Gastrocnemius medialis (tissue), 4 donors: Measurements from ENCODE around the gene ADSL. TPM values are rescaled to one million over a fixed set of nuclear protein-coding genes. Genes with fewer than 3 reads are reported as not detected.
A peak's percentile ranks its signal among the peaks of the same experiment; 100 is the strongest.

Source experiments
- ATAC-seq, 2 donors: fragments of 150-250 bp; one replicate each; pipeline ENCODE4 v1.9.1; 2016
- DNase-seq, 2 donors: peaks; one replicate each; pipeline ENCODE4 v3.0.0-alpha.2; 2019
- H3K27ac ChIP-seq, 4 donors: fragments of 200-600 bp; sonication (generic); 1 replicate in 1 of 4; 2 replicates in 3 of 4; pipeline ENCODE4 v1.5.1; 2016 to 2018; ENCODE audit warnings: mild to moderate bottlenecking in 2 of 4, moderate library complexity in 1 of 4
- H3K27me3 ChIP-seq, 3 donors: fragments of 200-600 bp; sonication (generic) in 2 of 3; 1 replicate in 1 of 3; 2 replicates in 2 of 3; pipeline versions ENCODE4 v1.5.1 to v1.6.0; 2016 to 2019; ENCODE audit warnings: mild to moderate bottlenecking in 1 of 3, moderate library complexity in 1 of 3
- H3K36me3 ChIP-seq, 2 donors: fragments of 200-600 bp; sonication (generic) in 1 of 2; one replicate each; pipeline ENCODE4 v1.5.1; 2017 to 2018
- H3K4me1 ChIP-seq, 2 donors: fragments of 200-600 bp; sonication (generic) in 1 of 2; one replicate each; pipeline ENCODE4 v1.5.1; 2016 to 2017; ENCODE audit warnings: mild to moderate bottlenecking in 2 of 2
- H3K4me3 ChIP-seq, 4 donors: fragments of 200-600 bp; sonication (generic) in 3 of 4; 1 replicate in 1 of 4; 2 replicates in 3 of 4; pipeline ENCODE4 v1.5.1; 2016 to 2019; ENCODE audit warnings: mild to moderate bottlenecking in 2 of 4
- H3K9me3 ChIP-seq, 3 donors: fragments of 200-600 bp; sonication (generic) in 2 of 3; 1 replicate in 1 of 3; 2 replicates in 2 of 3; pipeline ENCODE4 v1.5.1; 2016 to 2019
- CTCF ChIP-seq, 5 experiments: fragments of 450-650 bp in 3 of 5; fragments of 200-600 bp in 2 of 5; sonication (generic) in 2 of 5; IDR thresholded peaks in 4 of 5; conservative IDR thresholded peaks in 1 of 5; 1 replicate in 4 of 5; 2 replicates in 1 of 5; pipeline ENCODE4 v1.5.1; 2016 to 2019; ENCODE audit warnings: antibody characterized with exemption in 5 of 5, mild to moderate bottlenecking in 3 of 5, moderate library complexity in 3 of 5
- POLR2A ChIP-seq, 2 donors: fragments of 450-650 bp; IDR thresholded peaks; one replicate each; pipeline ENCODE4 v1.6.1; 2017; ENCODE audit warnings: antibody characterized with exemption in 2 of 2, mild to moderate bottlenecking in 2 of 2, moderate library complexity in 2 of 2
- in situ Hi-C, 4 donors: fragments of 200-750 bp; cut with MboI; loops; one replicate each; pipeline versions ENCODE4 v1.15.0 to v1.8.0; 2017; ENCODE audit warnings: low sequenced_read_pairs in 4 of 4
- intact Hi-C: fragments of 100-400 bp; cut with DNase I; formaldehyde crosslinking; loops from one replicate; pipeline ENCODE4 v1.15.1; 2023; ENCODE audit warnings: low total_unique reads
- total RNA-seq, 4 donors: library from RNA; depleted of rRNA; stranded (reverse); fragments of >200 nt; gene quantifications; one replicate each; pipeline versions ENCODE4 v1.1.0 to v1.2.3, GENCODE V29; 2016

ADSL gene
- total RNA-seq, 4 donors from 2014 or later: 249 to 283 (median 262) TPM

DNA sequence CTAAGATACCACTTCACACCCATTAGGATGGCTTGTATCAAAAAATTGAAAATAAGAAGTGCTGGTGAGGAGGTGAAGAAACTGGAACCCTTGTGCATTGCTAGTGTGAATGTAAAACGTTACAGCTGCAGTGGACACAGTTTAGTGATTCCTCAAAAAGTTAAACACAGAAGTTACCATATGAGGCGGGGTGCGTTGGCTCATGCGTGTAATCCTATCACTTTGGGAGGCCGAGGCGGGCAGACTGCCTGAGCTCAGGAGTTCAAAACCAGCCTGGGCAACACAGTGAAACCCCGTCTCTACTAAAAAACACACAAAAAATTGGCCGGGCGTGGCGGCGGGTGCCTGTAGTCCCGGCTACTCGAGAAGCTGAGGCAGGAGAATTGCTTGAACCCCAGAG, 67.6 kb downstream of the ADSL start:
- no peak overlapping the region for H3K27ac ChIP-seq
- peaks cover 0 to 59% of the 10 kb centered on the region in 2 donors for H3K36me3 ChIP-seq
- DNase-seq (peak in 1 of 2 donors; percentile 8), ATAC-seq (no peak)
- intact Hi-C loops (no loop called here), in situ Hi-C loops (loop anchor here in 1 of 4 donors (25.0 kb wide), 1 partner anchor 102 kb away; no protein-coding TSS in a partner anchor)
- H3K27me3 ChIP-seq: no peaks in the 10 kb centered on the region
- H3K4me3 ChIP-seq: no peak overlapping the region
- H3K4me1 ChIP-seq: no peaks in the 10 kb centered on the region
- no peaks in the 10 kb centered on the region for H3K9me3 ChIP-seq
- TF ChIP-seq CTCF (IDR thresholded peaks at IDR 0.05 in 4 of 5, conservative IDR thresholded peaks at IDR 0.05 in 1 of 5): no peak
- TF ChIP-seq POLR2A (IDR thresholded peaks at IDR 0.05): no peak

DNA sequence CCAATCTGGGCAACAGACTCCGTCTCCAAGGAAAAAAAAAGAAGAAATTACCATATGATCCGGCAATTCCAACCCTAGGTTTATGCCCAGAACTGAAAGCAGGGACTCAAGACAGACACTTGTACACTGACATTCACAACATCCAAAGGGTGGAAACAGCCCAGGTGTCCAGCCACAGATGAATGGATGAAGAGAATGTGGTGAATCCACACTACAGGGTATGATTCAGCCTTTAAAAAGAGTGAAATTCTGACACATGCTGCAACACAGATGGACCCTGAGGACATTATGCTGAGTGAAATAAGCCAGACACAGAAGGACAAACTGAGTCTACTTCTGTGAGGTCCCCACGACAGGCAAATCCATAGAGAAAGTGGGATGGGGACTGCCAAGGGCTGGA, 68.0 kb downstream of the ADSL start:
- Histone ChIP-seq H3K4me3 (no peak overlapping the region), H3K4me1 (no peaks in the 10 kb centered on the region), H3K27ac (no peak overlapping the region), H3K36me3 (peaks cover 0 to 59% of the 10 kb centered on the region in 2 donors), H3K27me3 (no peaks in the 10 kb centered on the region), H3K9me3 (no peaks in the 10 kb centered on the region)
- TF ChIP-seq CTCF (IDR thresholded peaks at IDR 0.05 in 4 of 5, conservative IDR thresholded peaks at IDR 0.05 in 1 of 5): no peak
- no peak for TF ChIP-seq POLR2A (IDR thresholded peaks at IDR 0.05)
- ATAC-seq: no peak
- DNase-seq: no peak
- in situ Hi-C loops: loop anchor here in 1 of 4 donors (25.0 kb wide), 1 partner anchor 102 kb away; no protein-coding TSS in a partner anchor
- intact Hi-C loops: no loop called here

DNA sequence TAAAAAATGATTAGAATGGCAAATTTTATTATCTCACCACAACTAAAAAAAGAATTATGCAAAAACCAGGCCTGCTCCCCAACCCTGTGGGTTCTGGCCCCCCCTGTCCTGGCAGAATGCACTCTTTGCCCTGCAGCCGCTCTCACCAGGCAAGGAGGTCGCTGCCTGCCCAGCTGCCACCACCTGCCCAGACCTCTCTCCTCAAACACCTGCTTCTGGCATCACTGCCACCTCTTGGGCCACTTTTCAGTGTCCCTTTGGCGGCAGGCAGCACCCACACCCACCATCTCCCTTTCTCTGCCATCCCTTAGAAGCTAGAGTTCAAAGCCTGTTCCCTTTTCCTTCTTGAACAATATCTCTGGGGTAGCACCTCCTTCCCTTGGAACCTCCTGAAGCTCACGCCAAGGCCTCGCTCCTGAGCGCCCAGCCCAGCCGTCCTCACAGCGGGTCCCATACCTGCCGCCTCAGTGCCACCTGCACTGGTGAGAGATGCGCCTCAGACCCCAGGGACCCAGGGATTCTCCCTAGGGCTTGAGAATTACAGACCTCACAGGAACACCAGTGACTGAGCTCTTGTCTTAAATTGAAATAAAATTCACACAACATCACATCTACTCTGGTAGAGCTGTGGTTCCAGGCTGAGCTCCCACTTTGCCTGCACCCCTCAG, 68.7 kb downstream of the ADSL start:
- no peak for TF ChIP-seq POLR2A (IDR thresholded peaks at IDR 0.05)
- no peak for TF ChIP-seq CTCF (IDR thresholded peaks at IDR 0.05 in 4 of 5, conservative IDR thresholded peaks at IDR 0.05 in 1 of 5)
- peak in 1 of 2 donors; percentile 10 for DNase-seq
- H3K27ac ChIP-seq: peak overlapping the region in 1 of 4 donors; percentile 22
- no peaks in the 10 kb centered on the region for H3K27me3 ChIP-seq
- H3K9me3 ChIP-seq: no peaks in the 10 kb centered on the region
- H3K4me3 ChIP-seq: no peak overlapping the region
- H3K4me1 ChIP-seq: no peaks in the 10 kb centered on the region
- peaks cover 0 to 59% of the 10 kb centered on the region in 2 donors for H3K36me3 ChIP-seq
- ATAC-seq: no peak
- in situ Hi-C loops: loop anchor here in 1 of 4 donors (25.0 kb wide), 1 partner anchor 103 kb away; no protein-coding TSS in a partner anchor
- intact Hi-C loops: no loop called here

DNA sequence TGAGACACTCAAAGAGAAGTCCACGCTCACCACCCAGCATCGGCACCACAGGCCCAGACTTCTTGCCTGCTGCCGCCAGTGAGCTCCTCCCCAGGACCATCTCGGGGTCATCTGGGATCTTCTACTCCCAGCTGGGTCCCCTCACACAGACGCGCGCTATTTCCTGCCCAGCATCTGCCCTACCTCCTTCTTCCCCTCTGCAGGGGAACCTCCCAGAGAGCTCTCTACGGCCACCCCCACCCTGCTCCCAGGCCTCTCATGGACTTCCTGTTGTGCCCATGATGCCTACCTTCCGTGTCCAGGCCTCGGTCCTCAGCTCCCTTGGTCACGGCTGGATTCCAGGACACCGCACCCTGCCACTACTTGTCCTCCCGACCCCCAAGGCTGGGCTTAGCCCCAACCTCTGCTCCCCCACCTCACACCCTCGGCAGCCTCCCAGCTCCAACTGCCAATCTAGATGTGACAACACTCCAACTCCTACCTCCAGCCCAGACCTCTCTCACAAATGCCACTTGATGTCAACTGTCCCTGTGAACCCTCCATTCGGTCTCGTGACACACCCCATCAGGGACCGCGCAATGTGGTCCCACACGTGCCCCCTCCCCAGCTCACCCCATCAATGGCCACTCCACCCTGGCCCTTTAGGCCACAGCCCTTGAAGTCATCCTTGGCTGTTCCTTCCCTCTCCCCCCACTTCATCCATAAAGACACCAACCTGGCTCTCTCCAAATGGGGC, 69.4 kb downstream of the ADSL start:
- Histone ChIP-seq H3K27ac (peak overlapping the region in 1 of 4 donors; percentile 22), H3K4me3 (no peak overlapping the region), H3K36me3 (peaks cover 0 to 59% of the 10 kb centered on the region in 2 donors), H3K4me1 (no peaks in the 10 kb centered on the region), H3K9me3 (no peaks in the 10 kb centered on the region), H3K27me3 (no peaks in the 10 kb centered on the region)
- intact Hi-C loops (no loop called here), in situ Hi-C loops (loop anchor here in 1 of 4 donors (25.0 kb wide), 1 partner anchor 103 kb away; no protein-coding TSS in a partner anchor)
- TF ChIP-seq POLR2A (IDR thresholded peaks at IDR 0.05): no peak
- no peak for TF ChIP-seq CTCF (IDR thresholded peaks at IDR 0.05 in 4 of 5, conservative IDR thresholded peaks at IDR 0.05 in 1 of 5)
- ATAC-seq: no peak
- no peak for DNase-seq
